H9 (cell line): ENCODE measurements around the gene RAB6B. TPM values are rescaled to one million over a fixed set of nuclear protein-coding genes. Genes with fewer than 3 reads are reported as not detected.

ENCODE experiments used
- DNase-seq: peaks from one replicate; pipeline ENCODE4 v3.0.0-alpha.2; 2017
- H2AFZ ChIP-seq: one replicate; pipeline ENCODE4 v1.6.1; 2013; ENCODE audit warnings: mild to moderate bottlenecking, low read length, control low read depth, moderate library complexity
- H2AK5ac ChIP-seq: 2 replicates; pipeline ENCODE4 v1.6.1; 2013; ENCODE audit warnings: low read length, control low read depth, mixed read lengths; ENCODE audit not compliant: insufficient read length
- H2BK120ac ChIP-seq: one replicate; pipeline ENCODE4 v1.6.1; 2013; ENCODE audit warnings: low read depth, mild to moderate bottlenecking, low read length, control low read depth, inconsistent platforms; ENCODE audit not compliant: poor library complexity, severe bottlenecking
- H2BK12ac ChIP-seq: 2 replicates; pipeline ENCODE4 v1.6.1; 2013; ENCODE audit warnings: low read length, control low read depth, mixed read lengths, low read depth; ENCODE audit not compliant: insufficient read length
- H2BK15ac ChIP-seq: 2 replicates; pipeline ENCODE4 v1.6.1; 2013; ENCODE audit warnings: low read depth, low read length, control low read depth
- H2BK20ac ChIP-seq: one replicate; pipeline ENCODE4 v1.6.1; 2013; ENCODE audit warnings: low read depth, mild to moderate bottlenecking, low read length, control low read depth, inconsistent platforms; ENCODE audit not compliant: poor library complexity, severe bottlenecking
- H2BK5ac ChIP-seq: 2 replicates; pipeline ENCODE4 v1.6.1; 2013; ENCODE audit warnings: low read length, control low read depth, mixed read lengths; ENCODE audit not compliant: insufficient read length
- H3K14ac ChIP-seq: 2 replicates; pipeline ENCODE4 v1.6.1; 2013; ENCODE audit warnings: low read length, control low read depth; ENCODE audit not compliant: insufficient read depth
- H3K18ac ChIP-seq: 2 replicates; pipeline ENCODE4 v1.6.1; 2013; ENCODE audit warnings: low read depth, mild to moderate bottlenecking, mixed read lengths, low read length, control low read depth; ENCODE audit not compliant: insufficient read length
- H3K23ac ChIP-seq: 2 replicates; pipeline ENCODE4 v1.6.1; 2013; ENCODE audit warnings: low read length, control low read depth, mixed read lengths, low read depth; ENCODE audit not compliant: insufficient read length
- H3K23me2 ChIP-seq: 2 replicates; pipeline ENCODE4 v1.6.1; 2013; ENCODE audit warnings: low read depth, mild to moderate bottlenecking, mixed read lengths, low read length, control low read depth; ENCODE audit not compliant: insufficient read length, poor library complexity, severe bottlenecking
- H3K27ac ChIP-seq: 2 replicates; pipeline ENCODE4 v1.5.1; 2013; ENCODE audit warnings: low read length, control low read depth, mixed read lengths, low read depth; ENCODE audit not compliant: insufficient read length
- H3K27me3 ChIP-seq: 2 replicates; pipeline ENCODE4 v1.6.1; 2013; ENCODE audit warnings: low read length, control low read depth, inconsistent platforms; ENCODE audit not compliant: insufficient read depth
- H3K4ac ChIP-seq: 2 replicates; pipeline ENCODE4 v1.6.1; 2013; ENCODE audit warnings: low read depth, mild to moderate bottlenecking, control low read depth, inconsistent platforms, low read length, moderate library complexity
- H3K4me1 ChIP-seq: 2 replicates; pipeline ENCODE4 v1.6.1; 2013; ENCODE audit warnings: low read length, control low read depth, inconsistent platforms; ENCODE audit not compliant: insufficient read depth
- H3K4me2 ChIP-seq: 2 replicates; pipeline ENCODE4 v1.6.1; 2013; ENCODE audit warnings: low read length, control low read depth, mixed read lengths; ENCODE audit not compliant: insufficient read length, insufficient read depth
- H3K56ac ChIP-seq: 2 replicates; pipeline ENCODE4 v1.6.1; 2013; ENCODE audit warnings: low read depth, mild to moderate bottlenecking, mixed read lengths, low read length, control low read depth; ENCODE audit not compliant: insufficient read length
- H3K79me1 ChIP-seq: 2 replicates; pipeline ENCODE4 v1.6.1; 2013; ENCODE audit warnings: low read depth, mild to moderate bottlenecking, moderate library complexity, low read length, control low read depth, inconsistent platforms; ENCODE audit not compliant: insufficient read depth, poor library complexity, severe bottlenecking
- H3K79me2 ChIP-seq: 2 replicates; pipeline ENCODE4 v1.6.1; 2013; ENCODE audit warnings: low read length, control low read depth, inconsistent platforms; ENCODE audit not compliant: insufficient read depth
- H3K9ac ChIP-seq: 2 replicates; pipeline ENCODE4 v1.6.1; 2013; ENCODE audit warnings: low read length, control low read depth, mixed read lengths; ENCODE audit not compliant: insufficient read length; ENCODE audit errors: extremely low read depth
- H3K9me3 ChIP-seq: one replicate; pipeline ENCODE4 v1.6.1; 2013; ENCODE audit warnings: low read depth, low read length, inconsistent platforms; ENCODE audit not compliant: control insufficient read depth
- H3T11ph ChIP-seq: one replicate; pipeline ENCODE4 v1.6.1; 2013; ENCODE audit warnings: mild to moderate bottlenecking, low read length, control low read depth, inconsistent platforms
- H4K20me1 ChIP-seq: one replicate; pipeline ENCODE4 v1.6.1; 2013; ENCODE audit not compliant: control insufficient read depth, insufficient read length, insufficient read depth
- H4K5ac ChIP-seq: 2 replicates; pipeline ENCODE4 v1.6.1; 2013; ENCODE audit warnings: low read depth, mild to moderate bottlenecking, mixed read lengths, low read length, control low read depth; ENCODE audit not compliant: insufficient read length
- H4K8ac ChIP-seq: replicated peaks from 2 replicates; pipeline ENCODE4 v1.6.1; 2013; ENCODE audit warnings: low read length, control low read depth, mixed read lengths, low read depth; ENCODE audit not compliant: insufficient read length
- H4K91ac ChIP-seq: 2 replicates; pipeline ENCODE4 v1.6.1; 2013; ENCODE audit warnings: low read depth, mild to moderate bottlenecking, moderate library complexity, mixed read lengths, low read length, control low read depth; ENCODE audit not compliant: insufficient read length
- H3K27ac Mint-ChIP-seq, 3 experiments: 2 replicates in 2 of 3; 3 replicates in 1 of 3; pipeline ENCODE4 v1.8.0; 2020 to 2021; ENCODE audit warnings: mixed read lengths in 3 of 3, mild to moderate bottlenecking in 1 of 3, moderate library complexity in 1 of 3
- H3K27me3 Mint-ChIP-seq: 2 replicates; pipeline ENCODE4 v1.8.0; 2021; ENCODE audit warnings: low read depth, mild to moderate bottlenecking, moderate library complexity, mixed read lengths
- H3K36me3 Mint-ChIP-seq, 3 experiments: 2 replicates in 2 of 3; 3 replicates in 1 of 3; pipeline ENCODE4 v1.8.0; 2020 to 2021; ENCODE audit warnings: low read depth in 3 of 3, mixed read lengths in 3 of 3; ENCODE audit not compliant: insufficient read depth in 1 of 3
- H3K4me1 Mint-ChIP-seq, 2 experiments: 2 replicates each; pipeline ENCODE4 v1.8.0; 2020; ENCODE audit warnings: mixed read lengths in 2 of 2
- H3K4me3 Mint-ChIP-seq, 2 experiments: 2 replicates in 1 of 2; 3 replicates in 1 of 2; pipeline ENCODE4 v1.8.0; 2020 to 2021; ENCODE audit warnings: mild to moderate bottlenecking in 2 of 2, mixed read lengths in 2 of 2, moderate library complexity in 1 of 2
- H3K9me3 Mint-ChIP-seq, 2 experiments: 2 replicates in 1 of 2; 3 replicates in 1 of 2; pipeline ENCODE4 v1.8.0; 2020; ENCODE audit warnings: mild to moderate bottlenecking in 2 of 2, mixed read lengths in 2 of 2, moderate library complexity in 1 of 2
- CTCF ChIP-seq: fragments of 200-600 bp; sonication (generic); conservative IDR thresholded peaks from 3 replicates; pipeline ENCODE4 v1.8.0; 2021; ENCODE audit warnings: antibody characterized with exemption, mild to moderate bottlenecking
- WGBS: extraction: QIAGEN DNeasy Blood & Tissue Kit; methylation state at CpG from one replicate; pipeline ENCODE4 v1.1.7; 2013; ENCODE audit warnings: missing lambda C conversion rate, low lambda C conversion rate, mixed read lengths; ENCODE audit not compliant: insufficient read length; ENCODE audit errors: extremely low coverage; 5-methylcytosine and 5-hydroxymethylcytosine counted together
- total RNA-seq: library from RNA; stranded (reverse); gene quantifications from 2 replicates; pipeline ENCODE4 v1.2.1, GENCODE V29; 2021

RAB6B gene
- total RNA-seq, 1 experiment from 2014 or later: 12.3 TPM

- H3K79me2 ChIP-seq: no peaks in the 10 kb centered on the region
- H3T11ph ChIP-seq: no peak overlapping the region
- no peaks in the 10 kb centered on the region for H3K79me1 ChIP-seq
- no peak overlapping the region for H3K4me3 Mint-ChIP-seq
- no peak overlapping the region for H3K23ac ChIP-seq
- no peak overlapping the region for H3K4me2 ChIP-seq
- no peak overlapping the region for H3K14ac ChIP-seq
- no peaks in the 10 kb centered on the region for H3K4me1 ChIP-seq
- no peak for DNase-seq
- peaks cover 5% of the 10 kb centered on the region for H3K23me2 ChIP-seq
- H3K27ac Mint-ChIP-seq: no peak overlapping the region
- no peaks in the 10 kb centered on the region; a peak in 1 of 7 replicates for H3K36me3 Mint-ChIP-seq
- no peak overlapping the region for H4K8ac ChIP-seq
- H3K9me3 ChIP-seq: no peaks in the 10 kb centered on the region
- H4K20me1 ChIP-seq: no peaks in the 10 kb centered on the region
- peaks cover 15 to 16% of the 10 kb centered on the region in 2 experiments for H3K4me1 Mint-ChIP-seq
- H3K18ac ChIP-seq: no peak overlapping the region
- H3K27ac ChIP-seq: no peak overlapping the region
- H3K56ac ChIP-seq: no peak overlapping the region
- WGBS: no CpG with 5 or more reads among the region's 14 CpGs
- H3K9ac ChIP-seq: no peak overlapping the region
- H2BK20ac ChIP-seq: no peak overlapping the region
- no peak overlapping the region for H4K91ac ChIP-seq
- no peak overlapping the region for H2AK5ac ChIP-seq
- peaks cover 31% of the 10 kb centered on the region for H3K27me3 Mint-ChIP-seq
- no peak overlapping the region for H3K4ac ChIP-seq
- no peaks in the 10 kb centered on the region; a peak in 1 of 5 replicates for H3K9me3 Mint-ChIP-seq
- H2BK12ac ChIP-seq: no peak overlapping the region
- no peaks in the 10 kb centered on the region; the same call in 1 of the 2 replicates for H3K27me3 ChIP-seq
- no peak for TF ChIP-seq CTCF
- H2BK120ac ChIP-seq: no peak overlapping the region
- H2AFZ ChIP-seq: no peak overlapping the region
- H2BK15ac ChIP-seq: no peak overlapping the region
- H4K5ac ChIP-seq: no peak overlapping the region
- H2BK5ac ChIP-seq: no peak overlapping the region
These were observed 33.4 kb upstream of the RAB6B start for GRCh38 chr3:133928903-133929607.
